NB4 (cell line): Measurements from ENCODE around the gene ZNF827.

Source experiments
- CTCF ChIP-seq: IDR thresholded peaks from one replicate; pipeline ENCODE4 v1.5.1; 2012; ENCODE audit warnings: low read depth, low read length
- MAX ChIP-seq: IDR thresholded peaks from 2 replicates; pipeline ENCODE4 v1.6.1; 2011; ENCODE audit warnings: low read depth, low read length
- MYC ChIP-seq: IDR thresholded peaks from 2 replicates; pipeline ENCODE4 v1.6.1; 2011; ENCODE audit warnings: low read depth, low read length
- POLR2A ChIP-seq: IDR thresholded peaks from 2 replicates; pipeline ENCODE4 v1.6.1; 2011; ENCODE audit warnings: mild to moderate bottlenecking; ENCODE audit not compliant: insufficient read length; ENCODE audit errors: extremely low read depth

- TF ChIP-seq POLR2A (no peak), CTCF (no peak), MAX (no peak), MYC (no peak)
Observed at GRCh38 chr4:145808848-145809512, 129.6 kb downstream of the ZNF827 start.
